RCC 7860 (cell line): ENCODE data around the gene INPP5A.
"Not testable (repeated sequence)": the region's sequence is repeated elsewhere in the genome, so short reads cannot be mapped to it uniquely, and the experiment has no call there.

Experiments
- DNase-seq: peaks from one replicate; pipeline ENCODE4 v3.0.0-alpha.2; 2015; ENCODE audit warnings: low spot score
- FAIRE-seq: peaks from 2 replicates; lab custom pipeline; 2012; peaks lifted over from hg19 to GRCh38; lab: Jason Lieb, UNC

INPP5A gene

DNA sequence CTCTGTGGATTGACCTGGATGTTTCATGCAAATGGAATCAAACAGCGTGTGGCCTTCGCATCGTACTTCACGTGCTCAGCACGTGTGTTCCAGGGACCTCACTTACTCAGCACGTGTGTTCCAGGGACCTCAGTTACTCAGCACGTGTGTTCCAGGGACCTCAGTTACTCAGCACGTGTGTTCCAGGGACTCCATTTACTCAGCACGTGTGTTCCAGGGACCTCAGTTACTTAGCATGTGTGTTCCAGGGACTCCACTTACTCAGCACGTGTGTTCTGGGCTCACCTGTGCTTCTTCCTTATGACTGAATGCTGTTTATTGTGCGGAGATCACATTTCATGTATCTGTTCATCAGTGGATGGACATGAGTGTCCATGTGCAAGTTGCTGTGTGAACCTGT lies 22.0 kb downstream of the INPP5A start:
- FAIRE-seq: no peak
- DNase-seq: no peak

DNA sequence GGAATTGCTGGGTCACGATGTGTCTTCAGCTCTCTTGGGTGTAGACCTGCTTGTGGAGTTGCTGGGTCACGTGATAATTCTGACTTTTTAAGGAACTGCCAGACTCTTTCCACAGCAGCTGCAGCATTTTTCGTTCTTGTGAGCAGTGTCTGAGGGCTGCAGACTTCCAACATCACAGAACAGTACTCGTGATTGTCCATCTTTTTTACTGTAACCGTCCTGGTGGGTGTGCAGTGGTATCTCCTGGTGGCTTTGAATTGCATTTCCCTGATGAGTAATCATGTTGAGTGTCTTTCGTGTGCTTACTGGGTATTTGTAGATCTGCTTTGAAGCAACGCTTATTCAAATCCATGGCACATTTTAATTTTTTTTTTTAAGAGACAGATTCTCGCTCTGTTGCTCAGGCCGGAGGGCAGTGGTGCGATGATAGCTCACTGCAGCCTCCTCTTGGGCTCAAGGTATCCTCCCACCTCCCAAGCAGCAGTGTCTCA lies 22.7 kb downstream of the INPP5A start:
- FAIRE-seq (no peak), DNase-seq (no peak)

DNA sequence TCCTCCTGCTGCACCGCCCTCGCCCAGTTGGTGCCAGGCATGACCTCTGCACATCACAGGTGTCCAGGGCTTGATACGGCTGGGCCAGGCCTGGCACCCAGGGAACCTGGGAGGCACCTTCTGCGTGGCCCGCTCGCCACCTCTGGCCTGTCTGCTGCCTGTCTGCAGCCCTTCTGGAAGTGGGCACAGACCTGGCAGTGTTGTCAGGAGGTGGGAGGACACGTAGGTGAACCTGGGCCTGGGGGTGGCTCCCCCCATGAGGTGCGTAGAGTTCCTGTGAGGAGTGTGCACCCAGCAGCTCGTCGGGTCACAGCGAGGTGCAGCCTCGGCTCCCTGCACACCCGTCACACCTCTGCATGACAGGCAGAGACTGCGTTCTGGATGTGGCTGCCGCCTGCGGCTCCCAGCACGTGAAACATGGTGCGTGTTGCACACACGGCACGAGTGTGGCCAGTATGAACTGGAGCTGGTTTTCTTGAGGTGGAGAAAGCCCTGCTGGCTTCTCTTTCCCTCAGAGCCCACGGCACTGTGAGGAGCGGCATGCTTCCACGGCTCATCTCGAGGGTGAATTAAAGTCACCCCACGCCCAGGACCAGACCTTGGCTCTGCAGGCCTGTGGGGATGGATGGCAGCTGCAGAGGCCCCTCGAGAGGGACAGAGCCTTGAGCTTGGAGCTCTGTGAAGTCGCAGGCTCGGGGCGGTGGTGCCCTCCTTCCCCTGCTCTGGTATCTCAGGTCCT lies 24.8 kb downstream of the INPP5A start:
- DNase-seq (no peak), FAIRE-seq (no peak)

DNA sequence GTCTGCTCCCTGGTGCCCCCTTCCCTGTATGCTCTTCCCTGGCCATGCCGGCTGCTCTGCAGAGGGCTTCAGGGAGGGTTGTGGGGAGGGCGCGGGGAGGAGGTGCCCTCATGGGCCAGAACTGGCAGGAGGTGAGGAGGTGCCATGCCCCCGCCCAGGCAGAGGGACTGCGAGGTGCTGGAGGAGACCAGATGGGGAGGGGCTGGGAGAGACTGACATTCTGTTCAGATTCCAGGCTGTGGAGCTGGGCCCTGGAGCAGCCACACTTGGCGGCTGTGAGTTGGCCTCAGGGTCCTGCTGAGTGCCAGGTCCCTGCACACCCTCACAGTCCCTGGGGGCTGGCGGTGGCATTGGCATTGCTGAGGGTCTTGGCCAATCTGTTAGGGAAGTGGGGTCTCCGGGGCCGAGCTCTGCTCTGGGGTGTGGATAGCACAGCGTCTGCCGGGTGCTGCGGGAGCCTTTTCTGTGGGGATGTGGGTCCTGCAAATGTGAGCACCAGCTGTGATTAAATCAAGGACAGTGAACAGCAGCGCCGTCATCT lies 25.4 kb downstream of the INPP5A start:
- FAIRE-seq: no peak
- DNase-seq: no peak

DNA sequence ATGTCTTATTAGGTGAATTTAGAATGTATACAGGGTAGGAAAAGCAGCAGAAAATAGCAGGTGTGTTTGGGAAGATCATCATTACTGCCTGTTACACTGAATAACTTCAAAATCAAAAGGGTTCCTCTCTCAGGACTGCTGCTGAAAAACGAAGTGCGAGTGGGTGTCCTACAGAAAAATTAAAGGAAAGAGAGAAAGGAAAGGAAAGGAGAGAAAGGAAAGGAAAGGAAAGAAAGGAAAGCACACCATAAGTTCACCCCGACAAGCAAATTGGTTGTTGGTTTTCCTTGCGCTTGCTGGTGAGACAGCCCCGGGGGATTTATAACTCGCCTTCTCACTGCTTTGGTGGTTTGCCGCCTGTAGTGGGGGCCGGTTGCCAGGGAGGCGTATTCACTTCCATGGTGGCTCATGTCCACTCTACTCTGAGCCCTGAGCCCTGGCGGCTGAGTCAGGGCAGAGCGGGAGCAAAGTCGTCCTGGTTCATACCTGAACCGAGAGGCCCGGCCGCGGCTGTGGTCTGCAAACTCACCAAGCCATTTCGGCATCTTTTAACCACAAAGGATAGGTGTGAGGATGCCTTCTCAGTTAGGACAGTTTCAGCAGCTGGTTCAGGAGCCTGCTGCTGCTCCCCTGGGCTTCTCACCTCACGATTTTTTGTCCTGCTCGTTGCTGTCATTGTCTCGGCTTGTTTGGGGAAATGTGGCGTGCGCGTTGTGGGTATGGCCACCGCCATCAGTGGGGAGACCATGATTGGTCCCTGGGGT lies 26.1 kb downstream of the INPP5A start:
- DNase-seq (no peak), FAIRE-seq (no peak)

DNA sequence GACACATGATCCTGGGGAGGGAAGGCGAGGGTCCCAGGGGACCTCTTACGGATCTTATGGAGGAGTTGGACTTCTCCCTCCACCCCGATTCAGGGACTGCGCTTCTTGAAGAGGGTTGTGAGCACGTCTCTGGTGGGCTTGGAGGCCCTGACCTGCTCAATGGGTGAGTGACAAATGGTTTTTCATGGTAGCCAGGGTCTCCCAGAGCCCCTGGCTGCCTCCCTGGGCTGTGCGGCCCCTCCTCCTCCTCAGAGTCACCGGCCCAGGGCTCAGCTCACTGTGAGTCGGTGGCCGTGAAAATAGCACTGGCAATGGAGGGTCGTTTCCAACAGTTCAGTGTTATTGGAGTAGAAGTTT lies 26.6 kb downstream of the INPP5A start:
- FAIRE-seq: no peak
- DNase-seq: no peak

DNA sequence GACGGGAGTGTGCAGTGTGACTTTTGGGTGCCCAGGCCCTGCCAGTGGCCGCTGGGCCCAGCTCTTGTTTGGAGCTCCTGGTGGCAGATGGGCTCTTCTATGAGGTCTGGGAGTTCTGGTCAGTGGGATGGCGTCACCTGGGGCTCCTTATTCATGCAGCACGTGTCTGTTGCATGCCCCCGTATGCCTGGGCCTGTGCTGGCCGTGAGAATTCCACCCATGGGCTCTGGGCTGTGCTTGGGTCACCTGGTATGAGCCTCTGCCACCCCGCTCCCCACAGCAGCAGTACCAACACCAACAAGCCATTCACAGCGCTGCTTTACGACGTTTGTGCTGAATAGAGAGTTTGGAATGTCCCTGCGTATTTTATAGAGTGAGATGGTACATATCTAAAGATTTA lies 27.1 kb downstream of the INPP5A start:
- no peak for DNase-seq

DNA sequence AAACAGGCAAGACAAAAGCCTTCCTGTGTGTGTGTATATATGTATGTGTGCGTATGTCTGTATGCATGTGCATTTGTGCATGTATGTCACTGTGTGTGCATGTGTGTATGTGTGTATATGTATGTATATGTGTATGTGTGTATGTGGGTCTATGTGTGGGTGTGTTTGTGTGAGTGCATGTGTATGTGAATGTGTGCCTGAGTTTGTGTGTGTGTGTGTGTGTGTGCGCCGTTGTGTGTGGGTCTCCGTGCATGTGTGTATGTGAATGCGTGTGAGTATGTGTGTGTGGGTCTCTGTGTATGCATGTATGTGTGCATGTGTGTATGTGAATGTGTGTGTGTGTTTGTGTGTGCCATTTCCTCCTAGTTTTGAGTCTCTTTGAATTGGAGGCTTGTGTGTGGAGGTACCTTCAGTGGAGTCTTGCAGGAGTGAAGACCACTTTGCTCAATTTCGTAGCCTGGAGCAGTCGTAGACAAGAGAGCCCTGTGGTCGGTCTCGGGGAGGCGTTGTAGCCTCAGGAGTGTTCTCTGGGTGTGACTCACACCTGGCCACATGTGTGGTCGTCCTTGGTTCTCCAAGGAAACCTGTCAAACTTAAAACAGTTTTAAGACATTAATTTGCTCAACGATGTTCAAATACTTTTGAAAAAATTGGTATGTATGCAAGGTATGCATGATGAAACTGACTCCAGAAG lies 28.1 kb downstream of the INPP5A start:
- no peak for FAIRE-seq

More for the DNA sequence above, 27.1 kb downstream of the INPP5A start:
- FAIRE-seq: no peak

DNA sequence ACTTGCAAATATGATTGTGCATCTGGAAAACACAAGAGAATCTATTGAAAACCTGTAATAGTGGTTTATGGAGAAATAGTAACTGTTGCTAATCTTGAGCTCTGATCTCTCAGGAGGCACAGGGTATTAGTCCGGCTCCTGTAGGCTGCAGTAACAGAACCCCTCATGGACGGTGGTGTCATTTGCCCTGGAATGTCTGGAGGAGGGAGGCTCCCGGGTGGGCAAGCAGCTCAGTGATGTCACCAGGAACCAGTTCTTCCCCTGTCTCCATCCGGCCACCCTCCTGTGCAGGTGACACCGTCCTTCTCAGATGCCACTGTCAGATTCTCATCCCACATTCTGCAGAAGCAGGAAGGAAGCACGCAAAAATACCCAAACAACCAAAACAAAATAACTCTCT lies 29.3 kb downstream of the INPP5A start:
- DNase-seq: no peak
- FAIRE-seq: no peak

More for the DNA sequence above, 28.1 kb downstream of the INPP5A start:
- DNase-seq: no peak

DNA sequence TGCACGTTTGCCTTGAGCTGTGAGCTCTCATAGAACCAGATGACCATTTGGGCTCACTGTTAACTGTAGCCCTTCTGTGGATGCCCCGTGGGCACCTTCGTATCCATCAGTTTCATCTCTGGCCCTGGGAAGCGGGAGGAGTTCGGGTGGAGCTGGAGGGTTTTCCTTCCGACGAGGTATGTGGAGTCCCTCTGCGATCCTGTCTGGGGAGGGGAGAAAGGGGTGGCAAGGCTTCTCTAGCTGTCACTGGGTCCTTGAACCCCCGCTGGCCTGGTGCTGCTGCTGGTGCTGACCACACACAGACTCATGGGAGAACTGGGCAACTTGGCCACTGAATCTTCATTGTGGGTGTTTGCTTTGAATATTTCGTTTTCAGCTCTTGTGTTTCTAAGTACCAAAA lies 32.7 kb downstream of the INPP5A start:
- DNase-seq: no peak
- no peak for FAIRE-seq

DNA sequence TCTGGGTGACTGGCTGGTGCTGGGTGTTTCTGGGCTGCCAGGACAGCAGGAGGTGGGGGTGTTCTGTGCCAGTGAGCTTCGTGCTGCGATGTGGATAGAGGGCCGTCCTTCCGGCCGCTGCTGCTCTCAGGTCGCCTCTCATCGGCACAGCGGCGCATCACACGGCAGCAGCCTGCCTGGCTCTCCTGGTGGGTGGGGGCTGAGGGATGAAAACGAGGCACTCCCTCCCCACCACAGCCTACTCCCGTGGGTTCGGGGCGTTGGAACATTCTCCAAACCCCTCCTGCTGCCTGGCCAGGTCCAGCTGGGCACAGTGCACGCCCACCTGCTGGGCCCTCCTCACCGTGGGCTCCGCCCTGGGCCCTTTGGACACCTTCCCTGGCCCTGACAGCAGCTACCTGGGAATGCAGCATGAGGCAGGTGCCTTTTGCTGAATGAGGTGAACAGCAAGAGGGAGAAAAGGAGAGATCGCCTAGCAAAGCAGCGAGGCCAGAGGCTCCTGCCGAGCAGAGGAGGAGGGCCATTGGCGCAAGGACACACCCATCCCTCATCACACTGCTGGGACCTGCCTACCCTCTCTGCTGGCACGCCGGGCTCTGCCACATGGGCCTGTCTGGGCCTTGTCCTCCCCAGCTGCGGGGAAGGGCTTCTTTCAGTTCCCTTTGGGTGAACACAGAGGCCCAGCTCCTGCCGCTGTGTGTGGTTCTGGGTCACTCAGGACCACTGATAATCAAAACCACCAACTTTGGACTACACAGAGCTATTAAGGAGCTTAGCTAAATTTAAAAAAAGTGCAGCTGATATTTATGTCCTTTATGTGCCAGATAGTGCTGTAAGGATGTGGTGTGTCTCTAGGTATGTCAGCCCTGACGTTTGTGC lies 33.4 kb downstream of the INPP5A start:
- no peak for DNase-seq
- no peak for FAIRE-seq

DNA sequence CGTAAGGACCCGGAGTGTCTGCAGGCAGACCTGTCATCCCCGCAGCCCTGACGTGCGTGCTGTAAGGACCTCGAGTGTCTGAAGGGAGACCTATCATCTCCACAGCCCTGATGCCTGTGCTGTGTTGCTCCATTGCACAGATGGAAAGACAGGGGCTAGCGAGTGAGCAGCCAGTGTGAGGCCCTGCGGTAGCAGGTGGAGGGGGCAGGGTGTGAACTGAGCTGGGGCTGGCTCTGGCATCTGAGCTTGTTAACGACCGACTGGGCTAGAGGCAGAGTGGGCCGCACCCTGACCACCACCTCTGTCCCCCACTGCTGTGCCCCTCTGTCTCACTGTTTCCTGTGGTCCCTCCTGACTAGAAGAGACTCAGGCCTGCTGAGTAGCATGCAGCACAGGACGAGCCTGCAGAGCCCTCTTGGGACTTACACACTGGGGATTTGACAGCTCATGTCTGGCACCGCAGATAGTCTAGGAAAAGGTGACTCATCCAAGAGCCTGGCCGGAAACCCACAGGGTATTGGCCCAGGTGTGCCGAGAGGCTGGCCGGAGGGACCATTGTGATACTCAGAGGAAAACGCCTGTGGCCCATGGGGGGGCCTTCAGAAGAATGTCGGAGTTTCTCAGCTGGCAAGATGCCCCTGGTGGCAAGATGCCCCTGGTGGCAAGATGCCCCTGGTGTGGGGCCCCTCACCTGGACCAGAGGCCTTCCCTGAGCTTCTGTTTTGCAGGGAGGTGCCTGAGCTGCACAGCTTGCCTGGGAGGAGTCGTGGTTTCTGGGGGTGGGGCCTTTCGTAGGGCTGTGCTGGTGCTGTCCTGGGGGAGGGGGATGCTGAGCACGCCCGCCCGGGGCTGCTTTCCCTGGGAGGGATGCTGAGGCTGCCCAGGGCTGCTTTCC lies 34.3 kb downstream of the INPP5A start:
- FAIRE-seq (peak; percentile 90), DNase-seq (peak; percentile 90)

DNA sequence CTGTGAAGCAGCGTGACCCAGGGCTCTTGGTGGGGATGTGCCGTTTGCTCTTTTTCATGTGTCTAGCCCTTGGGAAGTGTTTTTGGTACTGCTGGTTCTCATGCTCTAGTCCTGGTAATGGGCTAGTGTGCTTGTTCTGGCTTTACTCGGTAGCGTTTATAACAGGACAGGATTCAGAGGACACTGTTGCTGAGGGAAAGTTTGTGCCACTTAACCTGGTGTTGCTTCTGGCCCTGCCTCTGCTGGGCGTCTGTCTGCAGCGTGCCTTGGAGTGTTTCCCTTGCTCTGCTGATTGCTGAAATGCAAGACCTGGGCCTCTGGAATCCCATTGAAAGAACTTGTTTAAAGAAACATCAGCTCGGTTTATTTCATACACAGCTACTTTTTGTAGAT lies 35.0 kb downstream of the INPP5A start:
- DNase-seq (no peak), FAIRE-seq (no peak)

DNA sequence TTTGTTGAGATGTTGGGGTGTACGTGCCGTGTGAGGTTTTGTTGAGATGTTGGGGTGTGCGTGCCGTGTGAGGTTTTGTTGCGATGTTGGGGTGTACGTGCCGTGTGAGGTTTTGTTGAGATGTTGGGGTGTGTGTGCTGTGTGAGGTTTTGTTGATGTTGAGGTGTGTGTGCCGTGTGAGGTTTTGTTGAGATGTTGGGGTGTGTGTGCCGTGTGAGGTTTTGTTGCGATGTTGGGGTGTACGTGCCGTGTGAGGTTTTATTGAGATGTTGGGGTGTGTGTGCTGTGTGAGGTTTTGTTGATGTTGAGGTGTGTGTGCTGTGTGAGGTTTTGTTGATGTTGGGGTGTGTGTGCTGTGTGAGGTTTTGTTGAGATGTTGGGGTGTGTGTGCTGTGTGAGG lies 35.4 kb downstream of the INPP5A start:
- DNase-seq, FAIRE-seq: not testable (repeated sequence)

DNA sequence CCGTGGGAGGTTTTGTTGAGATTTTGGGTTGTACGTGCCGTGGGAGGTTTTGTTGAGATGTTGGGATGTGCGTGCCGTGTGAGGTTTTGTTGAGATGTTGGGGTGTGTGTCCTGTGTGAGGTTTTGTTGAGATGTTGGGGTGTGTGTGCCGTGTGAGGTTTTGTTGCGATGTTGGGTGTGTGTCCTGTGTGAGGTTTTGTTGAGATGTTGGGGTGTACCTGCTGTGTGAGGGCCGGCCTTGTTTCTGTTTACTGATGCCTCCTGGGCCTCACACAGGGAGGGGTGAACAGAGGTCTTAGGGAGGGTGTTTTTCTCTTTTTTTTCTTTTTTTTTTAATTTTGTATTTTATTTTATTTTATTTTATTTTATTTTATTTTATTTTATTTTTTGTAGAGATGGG lies 36.7 kb downstream of the INPP5A start:
- FAIRE-seq (no peak), DNase-seq (no peak)

DNA sequence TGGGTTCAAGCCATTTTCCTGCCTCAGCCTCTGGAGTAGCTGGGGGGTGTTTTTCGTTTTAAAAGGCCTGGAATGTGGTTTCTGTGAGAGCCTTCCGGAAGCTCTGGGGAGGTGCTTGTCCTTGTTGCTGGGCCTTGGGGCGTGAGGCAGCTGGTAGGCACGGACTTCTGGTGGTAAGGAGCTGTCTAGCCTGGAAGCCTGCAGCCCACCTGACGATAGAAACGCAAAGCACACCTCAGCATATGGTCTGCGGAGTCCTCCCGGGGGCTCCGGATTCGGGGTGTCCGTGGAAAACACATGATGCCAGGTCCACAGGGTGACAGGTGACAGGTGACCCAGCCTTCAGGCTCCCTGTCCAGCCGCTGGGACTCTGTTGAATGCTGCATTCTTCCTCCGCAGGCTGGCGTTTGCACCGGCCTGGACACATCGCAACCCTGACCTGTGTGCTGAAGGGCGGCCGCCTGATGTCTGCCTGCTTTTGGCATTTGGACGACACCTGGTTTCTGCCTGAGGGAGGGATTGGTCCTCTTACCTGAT lies 37.3 kb downstream of the INPP5A start:
- FAIRE-seq (peak; percentile 11), DNase-seq (no peak)

DNA sequence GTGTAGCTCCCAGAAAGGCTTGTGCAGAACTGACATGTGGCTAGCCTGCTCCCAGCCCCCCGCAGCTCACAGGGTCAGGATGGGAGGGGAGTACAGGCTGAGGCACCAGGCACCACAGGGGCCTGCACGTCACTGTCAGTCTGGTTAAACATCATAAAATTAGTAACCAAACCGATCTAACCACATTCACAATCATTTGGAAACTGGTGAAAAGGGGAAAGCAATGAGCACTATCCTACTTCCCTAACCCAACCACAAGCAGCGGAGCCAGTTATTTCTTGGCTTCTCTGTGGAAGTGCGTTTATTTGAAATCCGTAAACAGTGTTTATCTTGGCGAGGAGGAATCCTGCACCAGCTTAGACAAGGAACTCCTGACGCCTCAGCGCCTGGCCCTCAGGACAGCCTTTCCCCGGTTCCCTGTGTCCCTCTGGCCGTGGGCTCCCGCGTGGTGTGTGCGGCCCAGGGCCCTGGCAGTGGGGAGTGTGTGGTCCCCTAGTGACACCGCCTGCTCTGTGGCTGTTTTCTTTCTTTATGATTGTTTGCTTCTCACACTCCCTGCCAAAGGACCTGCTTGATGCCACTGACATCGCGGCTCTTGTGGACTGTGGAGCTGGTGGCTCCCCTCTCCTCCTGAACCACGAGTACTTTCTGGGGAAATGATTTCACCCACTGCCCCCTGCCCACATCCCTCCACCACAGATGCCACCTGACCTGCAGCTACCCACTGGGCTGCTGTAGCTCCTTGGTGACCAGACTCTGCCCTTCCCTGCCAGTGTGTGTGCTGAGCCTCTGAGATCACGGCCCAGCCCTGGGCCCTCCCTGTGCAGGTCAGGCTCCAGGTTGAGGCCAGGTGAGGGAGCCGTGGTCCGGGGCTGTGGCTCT lies 38.0 kb downstream of the INPP5A start:
- FAIRE-seq: peak; percentile 90
- peak; percentile 88 for DNase-seq

DNA sequence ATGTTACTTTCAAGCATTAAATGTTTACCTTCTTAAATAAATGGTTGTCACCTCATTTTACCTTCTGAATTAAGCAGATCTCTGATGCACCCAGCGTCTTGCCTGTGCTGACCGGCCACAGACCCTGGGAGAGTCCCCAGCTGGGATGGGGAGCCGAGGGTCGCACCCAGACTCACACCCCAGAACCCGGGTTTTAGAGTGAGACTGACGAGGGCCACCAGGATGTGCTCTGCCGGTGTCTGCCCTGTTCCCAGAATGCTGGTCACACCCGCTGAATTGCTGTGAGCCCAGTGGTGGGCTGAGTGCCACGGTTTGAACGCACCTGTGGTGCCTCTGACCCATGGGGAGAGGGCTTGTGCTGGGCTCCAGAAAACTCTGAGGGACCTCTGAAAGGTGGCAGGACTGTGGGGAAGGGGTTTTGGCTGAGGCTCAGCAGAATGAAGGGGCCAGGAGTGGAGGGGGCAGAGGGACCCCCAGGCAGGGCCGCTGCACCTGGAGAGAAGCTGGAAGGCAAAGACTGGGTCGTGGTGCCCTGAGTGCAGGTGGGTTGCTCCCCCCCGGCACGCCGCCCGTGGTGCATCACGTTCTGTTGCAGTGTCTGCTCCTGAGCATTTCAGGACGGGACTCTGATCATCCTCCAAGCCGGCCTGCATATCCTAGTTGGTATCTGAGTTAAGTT lies 39.2 kb downstream of the INPP5A start:
- no peak for FAIRE-seq

More for the DNA sequence above, 39.2 kb downstream of the INPP5A start:
- DNase-seq: no peak
